PFSK-1 (cell line): ENCODE data around the gene ATP6V0B.

Experiments used
- POLR2AphosphoS5 ChIP-seq: IDR thresholded peaks from 2 replicates; pipeline ENCODE4 v1.6.1; 2012; ENCODE audit warnings: low read depth, mild to moderate bottlenecking, control low read depth, low read length, moderate library complexity
- SIN3A ChIP-seq: IDR thresholded peaks from 2 replicates; pipeline ENCODE4 v1.6.1; 2012; ENCODE audit warnings: mild to moderate bottlenecking, low read length, moderate library complexity, borderline replicate concordance; ENCODE audit not compliant: insufficient read depth
- TAF1 ChIP-seq: IDR thresholded peaks from 2 replicates; pipeline ENCODE4 v1.6.1; 2012; ENCODE audit warnings: low read length, control low read depth, borderline replicate concordance; ENCODE audit not compliant: insufficient read depth
- TF ChIP-seq, protein P1 (sequence below), 2 experiments: IDR thresholded peaks; 2 replicates each; pipeline versions ENCODE4 v1.6.1 to v1.8.0; 2011 to 2012; ENCODE audit warnings: low read depth in 2 of 2, low read length in 2 of 2, control low read depth in 1 of 2, inconsistent platforms in 1 of 2, mild to moderate bottlenecking in 1 of 2, moderate library complexity in 1 of 2; ENCODE audit not compliant: insufficient read depth in 1 of 2

DNA sequence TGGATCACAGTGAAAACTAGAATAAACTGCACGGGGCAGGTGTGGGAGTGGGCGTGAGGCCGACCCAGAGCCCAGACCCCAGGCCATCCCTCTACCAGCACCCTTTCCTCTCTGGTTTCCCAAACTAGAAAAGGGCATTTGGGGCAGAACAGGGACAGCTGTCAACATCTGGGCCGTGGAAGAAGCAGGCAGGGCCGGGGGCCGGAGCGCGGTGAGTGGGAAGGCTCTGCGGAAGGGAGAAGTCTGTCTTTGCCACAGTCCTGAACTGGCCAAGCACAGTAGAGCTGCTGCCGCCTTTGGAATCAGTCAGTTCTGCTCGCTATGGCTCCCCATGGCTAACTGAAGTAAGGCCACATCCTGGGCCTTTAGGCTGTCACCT lies 23.2 kb downstream of the ATP6V0B start:
- no peak for TF ChIP-seq TAF1
- TF ChIP-seq, protein P1, sequence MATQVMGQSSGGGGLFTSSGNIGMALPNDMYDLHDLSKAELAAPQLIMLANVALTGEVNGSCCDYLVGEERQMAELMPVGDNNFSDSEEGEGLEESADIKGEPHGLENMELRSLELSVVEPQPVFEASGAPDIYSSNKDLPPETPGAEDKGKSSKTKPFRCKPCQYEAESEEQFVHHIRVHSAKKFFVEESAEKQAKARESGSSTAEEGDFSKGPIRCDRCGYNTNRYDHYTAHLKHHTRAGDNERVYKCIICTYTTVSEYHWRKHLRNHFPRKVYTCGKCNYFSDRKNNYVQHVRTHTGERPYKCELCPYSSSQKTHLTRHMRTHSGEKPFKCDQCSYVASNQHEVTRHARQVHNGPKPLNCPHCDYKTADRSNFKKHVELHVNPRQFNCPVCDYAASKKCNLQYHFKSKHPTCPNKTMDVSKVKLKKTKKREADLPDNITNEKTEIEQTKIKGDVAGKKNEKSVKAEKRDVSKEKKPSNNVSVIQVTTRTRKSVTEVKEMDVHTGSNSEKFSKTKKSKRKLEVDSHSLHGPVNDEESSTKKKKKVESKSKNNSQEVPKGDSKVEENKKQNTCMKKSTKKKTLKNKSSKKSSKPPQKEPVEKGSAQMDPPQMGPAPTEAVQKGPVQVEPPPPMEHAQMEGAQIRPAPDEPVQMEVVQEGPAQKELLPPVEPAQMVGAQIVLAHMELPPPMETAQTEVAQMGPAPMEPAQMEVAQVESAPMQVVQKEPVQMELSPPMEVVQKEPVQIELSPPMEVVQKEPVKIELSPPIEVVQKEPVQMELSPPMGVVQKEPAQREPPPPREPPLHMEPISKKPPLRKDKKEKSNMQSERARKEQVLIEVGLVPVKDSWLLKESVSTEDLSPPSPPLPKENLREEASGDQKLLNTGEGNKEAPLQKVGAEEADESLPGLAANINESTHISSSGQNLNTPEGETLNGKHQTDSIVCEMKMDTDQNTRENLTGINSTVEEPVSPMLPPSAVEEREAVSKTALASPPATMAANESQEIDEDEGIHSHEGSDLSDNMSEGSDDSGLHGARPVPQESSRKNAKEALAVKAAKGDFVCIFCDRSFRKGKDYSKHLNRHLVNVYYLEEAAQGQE (IDR thresholded peaks at IDR 0.05; ENCODE audit: insufficient read depth in 1 of 2, low read depth in 2 of 2, low read length in 2 of 2), result no peak
- no peak for TF ChIP-seq POLR2AphosphoS5
- TF ChIP-seq SIN3A, result no peak
